GM18505 (cell line): ENCODE measurements around the gene GSX2.

Experiments used
- ATAC-seq: cut with Tn5 transposase; IDR thresholded peaks from one replicate; pipeline ENCODE4 v1.9.1; 2021; ENCODE audit not compliant: unreplicated experiment
- POLR2A ChIP-seq: IDR thresholded peaks from 4 replicates; pipeline ENCODE4 v1.6.1; 2011; ENCODE audit warnings: borderline replicate concordance; ENCODE audit not compliant: insufficient read depth, insufficient read length; ENCODE audit errors: extremely low read depth

Gene GSX2

GRCh38 chr4:54140287-54140686 is 40.3 kb downstream of the GSX2 start:
- TF ChIP-seq POLR2A, result no peak
- no peak for ATAC-seq

GRCh38 chr4:54144199-54144598 is 44.2 kb downstream of the GSX2 start:
- no peak for ATAC-seq
- no peak for TF ChIP-seq POLR2A

GRCh38 chr4:54144661-54145171 is 44.8 kb downstream of the GSX2 start:
- no peak for TF ChIP-seq POLR2A
- ATAC-seq, result no peak

- TF ChIP-seq POLR2A, result no peak
- ATAC-seq, result no peak
These were observed 46.2 kb downstream of the GSX2 start for GRCh38 chr4:54146139-54146538.

- ATAC-seq, result no peak
These were observed 49.4 kb downstream of the GSX2 start for GRCh38 chr4:54149323-54149722.

More at GRCh38 chr4:54149323-54149722, 49.4 kb downstream of the GSX2 start:
- TF ChIP-seq POLR2A, result no peak
